ENCODE results near the gene LRRC23. TPM values are rescaled to one million over a fixed set of nuclear protein-coding genes. Genes with fewer than 3 reads are reported as not detected.
A peak's percentile ranks its signal among the peaks of the same experiment; 100 is the strongest.

Gene LRRC23
- total and polyA plus RNA-seq, 2 of the 13 experiments (the other 11 are each of a cell fraction or from before 2014, with no cell fraction given): 6.0 to 7.8 TPM

DNA sequence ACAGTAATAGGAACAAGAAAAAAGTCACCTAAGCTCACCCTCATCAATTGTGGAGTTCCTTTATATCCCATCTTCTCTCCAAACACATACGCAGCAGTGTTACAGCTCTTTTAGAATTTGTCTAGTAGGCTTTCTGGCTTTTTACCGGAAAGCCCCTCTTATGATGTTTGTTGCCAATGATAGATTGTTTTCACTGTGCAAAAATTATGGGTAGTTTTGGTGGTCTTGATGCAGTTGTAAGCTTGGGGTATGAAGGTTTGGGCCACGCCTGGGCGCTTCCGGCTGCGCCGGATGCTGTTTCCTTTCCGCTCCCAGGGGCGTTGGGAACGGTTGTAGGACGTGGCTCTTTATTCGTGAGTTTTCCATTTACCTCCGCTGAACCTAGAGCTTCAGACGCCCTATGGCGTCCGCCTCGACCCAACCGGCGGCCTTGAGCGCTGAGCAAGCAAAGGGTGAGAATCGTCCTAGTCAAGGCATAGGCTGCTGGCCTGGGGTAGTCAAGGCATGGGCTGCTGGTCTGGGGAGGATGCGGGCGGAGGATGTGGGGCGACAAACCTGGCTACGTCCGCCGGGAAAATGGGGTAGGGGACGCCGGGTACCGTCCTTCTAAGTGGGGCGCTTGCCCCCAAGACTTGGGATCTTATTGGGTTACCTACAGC, 39.2 kb downstream of the LRRC23 start, which contains the start of the genes C12orf57 and RNU7-1 (continued):
- peak; percentile 75 for TF ChIP-seq MAFF (IDR thresholded peaks at IDR 0.05; ENCODE audit: low read depth, low read length)
- peak; percentile 52; the same call in 1 of the 2 replicates for TF ChIP-seq ZNF556 (CRISPR knock-in tag; IDR thresholded peaks at IDR 0.05; ENCODE audit: borderline replicate concordance)
- TF ChIP-seq, protein P1, sequence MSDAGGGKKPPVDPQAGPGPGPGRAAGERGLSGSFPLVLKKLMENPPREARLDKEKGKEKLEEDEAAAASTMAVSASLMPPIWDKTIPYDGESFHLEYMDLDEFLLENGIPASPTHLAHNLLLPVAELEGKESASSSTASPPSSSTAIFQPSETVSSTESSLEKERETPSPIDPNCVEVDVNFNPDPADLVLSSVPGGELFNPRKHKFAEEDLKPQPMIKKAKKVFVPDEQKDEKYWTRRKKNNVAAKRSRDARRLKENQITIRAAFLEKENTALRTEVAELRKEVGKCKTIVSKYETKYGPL (CRISPR knock-in tag; IDR thresholded peaks at IDR 0.05): peak; percentile 79; the same call in 1 of the 2 replicates
- TF ChIP-seq TRIM22 (IDR thresholded peaks at IDR 0.05): no peak
- TF ChIP-seq, protein P2, sequence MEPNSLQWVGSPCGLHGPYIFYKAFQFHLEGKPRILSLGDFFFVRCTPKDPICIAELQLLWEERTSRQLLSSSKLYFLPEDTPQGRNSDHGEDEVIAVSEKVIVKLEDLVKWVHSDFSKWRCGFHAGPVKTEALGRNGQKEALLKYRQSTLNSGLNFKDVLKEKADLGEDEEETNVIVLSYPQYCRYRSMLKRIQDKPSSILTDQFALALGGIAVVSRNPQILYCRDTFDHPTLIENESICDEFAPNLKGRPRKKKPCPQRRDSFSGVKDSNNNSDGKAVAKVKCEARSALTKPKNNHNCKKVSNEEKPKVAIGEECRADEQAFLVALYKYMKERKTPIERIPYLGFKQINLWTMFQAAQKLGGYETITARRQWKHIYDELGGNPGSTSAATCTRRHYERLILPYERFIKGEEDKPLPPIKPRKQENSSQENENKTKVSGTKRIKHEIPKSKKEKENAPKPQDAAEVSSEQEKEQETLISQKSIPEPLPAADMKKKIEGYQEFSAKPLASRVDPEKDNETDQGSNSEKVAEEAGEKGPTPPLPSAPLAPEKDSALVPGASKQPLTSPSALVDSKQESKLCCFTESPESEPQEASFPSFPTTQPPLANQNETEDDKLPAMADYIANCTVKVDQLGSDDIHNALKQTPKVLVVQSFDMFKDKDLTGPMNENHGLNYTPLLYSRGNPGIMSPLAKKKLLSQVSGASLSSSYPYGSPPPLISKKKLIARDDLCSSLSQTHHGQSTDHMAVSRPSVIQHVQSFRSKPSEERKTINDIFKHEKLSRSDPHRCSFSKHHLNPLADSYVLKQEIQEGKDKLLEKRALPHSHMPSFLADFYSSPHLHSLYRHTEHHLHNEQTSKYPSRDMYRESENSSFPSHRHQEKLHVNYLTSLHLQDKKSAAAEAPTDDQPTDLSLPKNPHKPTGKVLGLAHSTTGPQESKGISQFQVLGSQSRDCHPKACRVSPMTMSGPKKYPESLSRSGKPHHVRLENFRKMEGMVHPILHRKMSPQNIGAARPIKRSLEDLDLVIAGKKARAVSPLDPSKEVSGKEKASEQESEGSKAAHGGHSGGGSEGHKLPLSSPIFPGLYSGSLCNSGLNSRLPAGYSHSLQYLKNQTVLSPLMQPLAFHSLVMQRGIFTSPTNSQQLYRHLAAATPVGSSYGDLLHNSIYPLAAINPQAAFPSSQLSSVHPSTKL (CRISPR knock-in tag; IDR thresholded peaks at IDR 0.05): peak; percentile 33; the same call in 1 of the 2 replicates
- no peak for TF ChIP-seq ZNF75D (CRISPR knock-in tag; IDR thresholded peaks at IDR 0.05; ENCODE audit: borderline replicate concordance)
- TF ChIP-seq ZNF224 (CRISPR knock-in tag; IDR thresholded peaks at IDR 0.05): peak; percentile 40; the same call in 1 of the 2 replicates
- no peak for TF ChIP-seq FIP1L1 (IDR thresholded peaks at IDR 0.05; ENCODE audit: borderline replicate concordance, insufficient read depth, low read depth, low read length)
- TF ChIP-seq MAFG (CRISPR knock-in tag; IDR thresholded peaks at IDR 0.05): no peak
- no peak for TF ChIP-seq RFX1 (IDR thresholded peaks at IDR 0.05)
- peak; percentile 59; the same call in 1 of the 2 replicates for TF ChIP-seq CBX5 (CRISPR knock-in tag; IDR thresholded peaks at IDR 0.05; ENCODE audit: borderline replicate concordance)
- TF ChIP-seq ZC3H13 (CRISPR knock-in tag; IDR thresholded peaks at IDR 0.05): peak; percentile 53; the same call in 1 of the 2 replicates
- TF ChIP-seq PRDM4 (CRISPR knock-in tag; IDR thresholded peaks at IDR 0.05; ENCODE audit: borderline replicate concordance): 0 out of 2 replicates have a peak, but pooled peaks have one; percentile 87
- TF ChIP-seq, protein P3, sequence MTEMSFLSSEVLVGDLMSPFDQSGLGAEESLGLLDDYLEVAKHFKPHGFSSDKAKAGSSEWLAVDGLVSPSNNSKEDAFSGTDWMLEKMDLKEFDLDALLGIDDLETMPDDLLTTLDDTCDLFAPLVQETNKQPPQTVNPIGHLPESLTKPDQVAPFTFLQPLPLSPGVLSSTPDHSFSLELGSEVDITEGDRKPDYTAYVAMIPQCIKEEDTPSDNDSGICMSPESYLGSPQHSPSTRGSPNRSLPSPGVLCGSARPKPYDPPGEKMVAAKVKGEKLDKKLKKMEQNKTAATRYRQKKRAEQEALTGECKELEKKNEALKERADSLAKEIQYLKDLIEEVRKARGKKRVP (CRISPR knock-in tag; IDR thresholded peaks at IDR 0.05): peak; percentile 58 to 98; a peak in 3 of 4 replicates
- TF ChIP-seq ZFP91 (CRISPR knock-in tag; IDR thresholded peaks at IDR 0.05; ENCODE audit: borderline replicate concordance): 0 out of 2 replicates have a peak, but pooled peaks have one; percentile 83
- no peak for TF ChIP-seq BHLHE40 (IDR thresholded peaks at IDR 0.05; ENCODE audit: low read length)
- TF ChIP-seq SUZ12 (IDR thresholded peaks at IDR 0.05; ENCODE audit: low read depth, low read length): no peak
- TF ChIP-seq SIN3B (IDR thresholded peaks at IDR 0.05; ENCODE audit: low read length): 0 out of 2 replicates have a peak, but pooled peaks have one; percentile 60
